ENCODE results near the gene SHKBP1.

The SHKBP1 gene

DNA sequence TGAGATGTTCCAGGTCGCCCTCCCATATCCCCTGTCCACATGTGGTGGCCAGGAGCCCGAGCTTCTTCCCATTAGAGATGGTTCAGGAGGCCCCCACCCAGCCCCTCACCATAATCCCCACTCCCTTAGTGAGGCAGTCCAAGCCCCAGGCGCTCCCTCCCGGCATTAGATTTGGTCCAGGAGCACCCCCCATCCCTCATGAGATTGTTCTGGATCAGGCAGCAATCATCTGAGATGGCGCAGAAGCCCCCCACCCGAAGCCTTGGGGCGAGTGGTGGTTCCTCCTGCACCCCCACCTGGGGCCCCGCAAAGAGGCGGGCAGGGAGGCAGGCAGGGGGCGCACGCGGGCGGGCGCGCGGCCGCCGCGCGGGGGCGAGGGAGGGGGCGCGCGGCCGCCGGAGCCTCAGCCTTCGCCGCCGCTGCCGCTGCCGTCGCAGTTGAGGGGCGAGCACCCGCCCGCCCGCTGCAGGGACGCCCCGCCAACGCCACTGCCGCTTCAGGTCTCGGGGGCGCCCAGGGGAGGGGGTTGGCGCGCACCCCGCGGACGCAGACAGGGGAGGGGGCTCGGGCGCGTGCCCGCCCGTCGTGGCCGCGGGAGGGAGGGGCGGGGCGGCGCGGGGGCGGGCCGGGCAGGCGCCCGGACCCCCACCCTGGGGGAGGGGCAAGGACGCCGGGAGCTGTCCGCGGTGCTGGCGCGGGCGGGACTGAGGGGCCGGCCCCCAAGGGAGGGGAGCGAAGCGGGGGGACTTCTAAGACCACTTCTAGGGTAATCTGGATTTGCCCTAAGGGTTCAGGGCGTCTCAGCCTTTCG lies 46.4 kb upstream of the SHKBP1 start:
- TF ChIP-seq, protein P1, sequence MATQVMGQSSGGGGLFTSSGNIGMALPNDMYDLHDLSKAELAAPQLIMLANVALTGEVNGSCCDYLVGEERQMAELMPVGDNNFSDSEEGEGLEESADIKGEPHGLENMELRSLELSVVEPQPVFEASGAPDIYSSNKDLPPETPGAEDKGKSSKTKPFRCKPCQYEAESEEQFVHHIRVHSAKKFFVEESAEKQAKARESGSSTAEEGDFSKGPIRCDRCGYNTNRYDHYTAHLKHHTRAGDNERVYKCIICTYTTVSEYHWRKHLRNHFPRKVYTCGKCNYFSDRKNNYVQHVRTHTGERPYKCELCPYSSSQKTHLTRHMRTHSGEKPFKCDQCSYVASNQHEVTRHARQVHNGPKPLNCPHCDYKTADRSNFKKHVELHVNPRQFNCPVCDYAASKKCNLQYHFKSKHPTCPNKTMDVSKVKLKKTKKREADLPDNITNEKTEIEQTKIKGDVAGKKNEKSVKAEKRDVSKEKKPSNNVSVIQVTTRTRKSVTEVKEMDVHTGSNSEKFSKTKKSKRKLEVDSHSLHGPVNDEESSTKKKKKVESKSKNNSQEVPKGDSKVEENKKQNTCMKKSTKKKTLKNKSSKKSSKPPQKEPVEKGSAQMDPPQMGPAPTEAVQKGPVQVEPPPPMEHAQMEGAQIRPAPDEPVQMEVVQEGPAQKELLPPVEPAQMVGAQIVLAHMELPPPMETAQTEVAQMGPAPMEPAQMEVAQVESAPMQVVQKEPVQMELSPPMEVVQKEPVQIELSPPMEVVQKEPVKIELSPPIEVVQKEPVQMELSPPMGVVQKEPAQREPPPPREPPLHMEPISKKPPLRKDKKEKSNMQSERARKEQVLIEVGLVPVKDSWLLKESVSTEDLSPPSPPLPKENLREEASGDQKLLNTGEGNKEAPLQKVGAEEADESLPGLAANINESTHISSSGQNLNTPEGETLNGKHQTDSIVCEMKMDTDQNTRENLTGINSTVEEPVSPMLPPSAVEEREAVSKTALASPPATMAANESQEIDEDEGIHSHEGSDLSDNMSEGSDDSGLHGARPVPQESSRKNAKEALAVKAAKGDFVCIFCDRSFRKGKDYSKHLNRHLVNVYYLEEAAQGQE (IDR thresholded peaks at IDR 0.05; ENCODE audit: insufficient read depth in 1 of 2, low read depth in 2 of 2, low read length in 2 of 2), result peak; percentile 90 to 95
- TF ChIP-seq TAF1 (IDR thresholded peaks at IDR 0.05; ENCODE audit: borderline replicate concordance, insufficient read depth, low read length), result no peak

DNA sequence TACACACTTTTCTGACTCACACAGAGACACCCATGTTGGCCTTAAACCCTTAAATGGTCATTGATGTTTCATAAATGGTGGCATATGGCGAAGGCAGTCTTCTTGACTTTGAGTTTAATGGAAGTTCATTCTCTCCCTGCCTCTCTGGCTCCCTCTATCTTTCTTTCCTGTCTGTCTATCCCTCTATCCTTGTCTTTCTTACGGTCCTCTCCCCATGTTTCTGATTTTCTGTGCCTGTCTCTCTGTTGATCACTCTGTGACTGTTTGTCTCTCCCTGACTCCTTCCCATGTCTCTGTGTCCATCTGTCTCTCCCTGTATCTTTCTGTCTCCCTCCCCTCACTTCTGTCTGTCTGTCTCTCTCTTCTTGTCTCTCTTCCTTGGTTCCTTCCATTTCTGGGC lies 43.2 kb upstream of the SHKBP1 start:
- TF ChIP-seq FOXP2 (optimal IDR thresholded peaks at IDR 0.05; ENCODE audit: borderline replicate concordance, extremely low read depth, extremely low read length, insufficient read depth), result no peak
- TF ChIP-seq, protein P1 (IDR thresholded peaks at IDR 0.05; ENCODE audit: insufficient read depth in 1 of 2, low read depth in 2 of 2, low read length in 2 of 2), result no peak
- no peak for TF ChIP-seq POLR2AphosphoS5 (IDR thresholded peaks at IDR 0.05; ENCODE audit: low read depth, low read length)
- no peak for TF ChIP-seq SIN3A (IDR thresholded peaks at IDR 0.05; ENCODE audit: borderline replicate concordance, insufficient read depth, low read length)
- no peak for TF ChIP-seq TAF1 (IDR thresholded peaks at IDR 0.05; ENCODE audit: borderline replicate concordance, insufficient read depth, low read length)

DNA sequence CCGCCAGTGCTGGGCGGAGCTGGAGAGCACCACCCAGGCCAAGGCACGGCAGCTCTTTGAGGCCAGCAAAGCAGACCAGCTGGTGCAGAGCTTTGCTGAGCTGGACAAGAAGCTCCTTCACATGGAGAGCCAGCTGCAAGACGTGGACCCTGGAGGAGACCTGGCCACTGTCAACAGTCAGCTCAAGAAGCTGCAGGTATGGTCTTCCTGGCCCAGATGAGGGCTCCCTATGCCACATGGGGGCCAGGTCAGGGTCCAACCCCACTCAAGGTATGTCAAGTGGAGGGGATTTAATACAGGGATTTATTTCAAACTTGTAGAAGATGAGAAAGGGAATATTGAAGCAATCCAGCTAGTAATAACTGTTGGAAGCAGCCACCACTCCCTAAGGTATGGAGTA lies 42.5 kb upstream of the SHKBP1 start:
- TF ChIP-seq TAF1 (IDR thresholded peaks at IDR 0.05; ENCODE audit: borderline replicate concordance, insufficient read depth, low read length), result no peak
- no peak for TF ChIP-seq SIN3A (IDR thresholded peaks at IDR 0.05; ENCODE audit: borderline replicate concordance, insufficient read depth, low read length)
- no peak for TF ChIP-seq FOXP2 (optimal IDR thresholded peaks at IDR 0.05; ENCODE audit: borderline replicate concordance, extremely low read depth, extremely low read length, insufficient read depth)
- TF ChIP-seq, protein P1 (IDR thresholded peaks at IDR 0.05; ENCODE audit: insufficient read depth in 1 of 2, low read depth in 2 of 2, low read length in 2 of 2), result no peak
- TF ChIP-seq POLR2AphosphoS5 (IDR thresholded peaks at IDR 0.05; ENCODE audit: low read depth, low read length), result no peak

DNA sequence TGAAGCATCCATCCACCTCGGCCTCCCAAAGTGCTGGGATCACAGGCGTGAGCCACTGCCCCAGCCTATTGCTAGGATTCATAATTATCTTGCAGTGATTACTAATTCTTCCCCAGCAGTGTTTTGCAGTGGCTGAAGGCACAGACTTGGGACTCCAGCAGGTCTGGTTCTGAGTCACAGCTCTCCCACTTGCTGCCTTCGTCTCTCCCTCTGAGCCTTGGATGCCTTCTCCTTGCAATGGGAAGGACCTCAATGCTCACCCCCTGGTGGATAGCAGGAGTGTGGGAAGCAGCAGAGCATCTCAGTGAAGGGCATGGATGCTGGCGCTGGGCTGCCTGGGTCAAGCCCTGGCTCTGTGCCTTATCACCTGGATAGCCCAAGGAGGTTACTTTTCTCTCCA lies 37.6 kb upstream of the SHKBP1 start:
- no peak for TF ChIP-seq FOXP2 (optimal IDR thresholded peaks at IDR 0.05; ENCODE audit: borderline replicate concordance, extremely low read depth, extremely low read length, insufficient read depth)
- TF ChIP-seq SIN3A (IDR thresholded peaks at IDR 0.05; ENCODE audit: borderline replicate concordance, insufficient read depth, low read length), result no peak
- no peak for TF ChIP-seq TAF1 (IDR thresholded peaks at IDR 0.05; ENCODE audit: borderline replicate concordance, insufficient read depth, low read length)
- TF ChIP-seq POLR2AphosphoS5 (IDR thresholded peaks at IDR 0.05; ENCODE audit: low read depth, low read length), result no peak
- TF ChIP-seq, protein P1 (IDR thresholded peaks at IDR 0.05; ENCODE audit: insufficient read depth in 1 of 2, low read depth in 2 of 2, low read length in 2 of 2), result no peak
